OCI-LY7 (cell line): ENCODE measurements around the gene AOPEP.

ENCODE experiments used
- CTCF ChIP-seq: fragments of 200-600 bp; sonication (generic); conservative IDR thresholded peaks from 2 replicates; pipeline ENCODE4 v1.5.1; 2014; ENCODE audit warnings: mild to moderate bottlenecking, antibody characterized with exemption, low read length, moderate library complexity, mixed read lengths
- EZH2phosphoT487 ChIP-seq: fragments of 200-600 bp; sonication (generic); IDR thresholded peaks from 2 replicates; pipeline ENCODE4 v1.6.1; 2018; ENCODE audit warnings: low read depth, borderline replicate concordance, mild to moderate bottlenecking, mixed run types, antibody characterized with exemption, low read length, moderate library complexity, mixed read lengths

DNA sequence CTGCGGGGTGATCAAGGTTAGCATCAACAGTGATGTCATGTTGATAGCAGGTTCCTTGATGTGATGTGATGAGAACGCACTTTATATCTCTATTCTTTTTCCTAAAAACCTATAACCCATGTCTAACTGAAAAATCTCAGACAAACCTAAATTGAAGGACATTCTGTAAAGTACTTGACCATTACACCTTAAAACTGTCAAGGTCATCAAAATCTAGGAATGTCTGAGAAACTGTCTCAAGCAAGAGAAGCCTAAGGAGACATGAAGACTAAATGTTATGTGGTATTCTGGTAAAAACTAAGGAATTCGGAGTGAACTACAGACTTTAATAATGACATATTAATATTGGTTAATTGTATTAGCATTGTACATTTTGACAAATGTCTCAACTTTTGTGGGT is 170.0 kb downstream of the AOPEP start:
- no peak for TF ChIP-seq CTCF
- TF ChIP-seq EZH2phosphoT487 = no peak
